ENCODE data around the gene RNF43.

Gene RNF43

GRCh38 chr17:58381124-58382035 is 36.0 kb downstream of the RNF43 start:
- DNase-seq (ENCODE audit: low spot score), result no peak

GRCh38 chr17:58380207-58381123 is 36.9 kb downstream of the RNF43 start:
- DNase-seq (ENCODE audit: low spot score), result no peak

GRCh38 chr17:58379511-58379824 is 37.9 kb downstream of the RNF43 start:
- no peak for DNase-seq (ENCODE audit: low spot score)

- DNase-seq (ENCODE audit: low spot score), result no peak
Measured at GRCh38 chr17:58378733-58379510, 38.4 kb downstream of the RNF43 start.

GRCh38 chr17:58377661-58378060 is 39.7 kb downstream of the RNF43 start:
- DNase-seq (ENCODE audit: low spot score), result no peak

GRCh38 chr17:58377093-58377601 is 40.2 kb downstream of the RNF43 start:
- DNase-seq (ENCODE audit: low spot score), result no peak

GRCh38 chr17:58376472-58377000 is 40.8 kb downstream of the RNF43 start:
- DNase-seq (ENCODE audit: low spot score), result no peak

- no peak for DNase-seq (ENCODE audit: low spot score)
Measured at GRCh38 chr17:58375811-58376210, 41.5 kb downstream of the RNF43 start.

GRCh38 chr17:58375256-58375655 is 42.1 kb downstream of the RNF43 start:
- no peak for DNase-seq (ENCODE audit: low spot score)

GRCh38 chr17:58373923-58374322 is 43.4 kb downstream of the RNF43 start:
- no peak for DNase-seq (ENCODE audit: low spot score)

- no peak for DNase-seq (ENCODE audit: low spot score)
Measured at GRCh38 chr17:58373003-58373402, 44.3 kb downstream of the RNF43 start.

GRCh38 chr17:58371300-58371950 is 45.9 kb downstream of the RNF43 start:
- no peak for DNase-seq (ENCODE audit: low spot score)

GRCh38 chr17:58370716-58371115 is 46.6 kb downstream of the RNF43 start:
- no peak for DNase-seq (ENCODE audit: low spot score)

GRCh38 chr17:58370309-58370708 is 47.0 kb downstream of the RNF43 start:
- DNase-seq (ENCODE audit: low spot score), result no peak

- no peak for DNase-seq (ENCODE audit: low spot score)
Measured at GRCh38 chr17:58369214-58370031, 47.9 kb downstream of the RNF43 start.

GRCh38 chr17:58368860-58369213 is 48.5 kb downstream of the RNF43 start:
- DNase-seq (ENCODE audit: low spot score), result no peak
